ENCODE measurements around the gene GRM7. TPM values are rescaled to one million over a fixed set of nuclear protein-coding genes. Genes with fewer than 3 reads are reported as not detected.

The GRM7 gene
- total RNA-seq, 2 donors from 2014 or later = 0.33 to 1.3 TPM

DNA sequence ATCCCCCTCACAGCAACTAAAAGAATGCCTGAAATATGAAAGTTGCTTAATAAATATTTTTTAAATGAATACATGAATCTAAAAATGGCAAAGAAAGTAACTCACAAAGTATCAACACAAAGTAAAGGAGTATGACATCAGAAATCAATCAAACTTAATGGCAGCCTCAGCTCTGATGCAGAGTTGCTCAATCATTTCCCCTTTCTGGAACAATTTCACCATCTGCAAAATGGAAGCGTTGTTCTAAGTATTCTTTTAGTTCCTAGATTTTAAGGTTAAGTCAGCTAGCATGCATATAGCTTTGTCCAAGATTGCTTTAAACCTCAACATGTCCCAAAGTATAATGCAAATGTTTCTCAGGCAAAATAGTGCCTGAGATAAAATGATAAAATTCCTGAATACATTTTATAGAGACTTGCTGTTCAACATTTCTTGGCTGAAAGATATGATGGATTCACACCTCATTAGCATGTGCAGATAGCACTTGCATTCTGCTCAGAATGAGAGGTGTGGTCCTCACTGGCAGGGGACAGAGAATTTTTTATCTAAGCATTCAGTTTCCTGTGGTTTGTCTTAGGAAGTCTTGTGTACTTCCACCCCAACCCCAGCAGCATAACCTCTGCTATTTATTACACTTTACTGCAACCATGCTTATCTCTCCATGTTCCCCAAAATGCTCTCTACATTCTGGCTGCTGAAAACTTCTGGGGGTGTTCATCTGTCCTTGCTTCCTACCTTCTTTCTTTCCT is 429.3 kb downstream of the GRM7 start:
- no peaks in the 10 kb centered on the region for H3K36me3 ChIP-seq (replicated peaks in 1 of 2; ENCODE audit: insufficient read depth in 1 of 2, low read depth in 2 of 2)
- DNase-seq (no peak), ATAC-seq (no peak)
- H3K27me3 ChIP-seq = no peaks in the 10 kb centered on the region
- H3K4me1 ChIP-seq = no peaks in the 10 kb centered on the region
- no peaks in the 10 kb centered on the region for H3K9me3 ChIP-seq
- H3K4me3 ChIP-seq = no peak overlapping the region
- no peak overlapping the region for H3K27ac ChIP-seq
- 56 to 64% methylated on average over 1 of the region's 1 CpG for WGBS, 2 donors
- TF ChIP-seq, protein P1, sequence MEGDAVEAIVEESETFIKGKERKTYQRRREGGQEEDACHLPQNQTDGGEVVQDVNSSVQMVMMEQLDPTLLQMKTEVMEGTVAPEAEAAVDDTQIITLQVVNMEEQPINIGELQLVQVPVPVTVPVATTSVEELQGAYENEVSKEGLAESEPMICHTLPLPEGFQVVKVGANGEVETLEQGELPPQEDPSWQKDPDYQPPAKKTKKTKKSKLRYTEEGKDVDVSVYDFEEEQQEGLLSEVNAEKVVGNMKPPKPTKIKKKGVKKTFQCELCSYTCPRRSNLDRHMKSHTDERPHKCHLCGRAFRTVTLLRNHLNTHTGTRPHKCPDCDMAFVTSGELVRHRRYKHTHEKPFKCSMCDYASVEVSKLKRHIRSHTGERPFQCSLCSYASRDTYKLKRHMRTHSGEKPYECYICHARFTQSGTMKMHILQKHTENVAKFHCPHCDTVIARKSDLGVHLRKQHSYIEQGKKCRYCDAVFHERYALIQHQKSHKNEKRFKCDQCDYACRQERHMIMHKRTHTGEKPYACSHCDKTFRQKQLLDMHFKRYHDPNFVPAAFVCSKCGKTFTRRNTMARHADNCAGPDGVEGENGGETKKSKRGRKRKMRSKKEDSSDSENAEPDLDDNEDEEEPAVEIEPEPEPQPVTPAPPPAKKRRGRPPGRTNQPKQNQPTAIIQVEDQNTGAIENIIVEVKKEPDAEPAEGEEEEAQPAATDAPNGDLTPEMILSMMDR (IDR thresholded peaks at IDR 0.05) = no peak
- no peak for TF ChIP-seq POLR2A (IDR thresholded peaks at IDR 0.05)
- intact Hi-C loops (cut with DNase I) = no loop called here

DNA sequence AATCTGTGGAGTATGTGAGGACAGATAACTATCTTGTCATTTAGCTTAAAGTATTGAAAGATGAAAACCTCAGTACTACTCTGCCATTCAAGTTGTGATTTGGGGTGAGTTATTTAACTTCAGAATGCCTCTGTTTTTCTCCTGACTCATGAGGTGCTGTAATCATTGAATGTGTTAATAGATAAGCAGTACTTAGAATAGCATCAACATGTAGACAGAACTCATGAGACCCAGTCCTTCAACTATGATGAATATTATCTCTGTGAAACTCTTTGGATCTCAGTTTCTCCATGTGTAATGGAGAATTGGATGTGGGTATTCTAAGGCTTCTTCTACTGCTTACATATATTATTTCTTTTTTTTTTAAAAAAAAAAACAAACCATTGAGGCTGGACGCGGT is 431.4 kb downstream of the GRM7 start:
- Histone ChIP-seq H3K4me1 (no peaks in the 10 kb centered on the region), H3K27me3 (no peaks in the 10 kb centered on the region), H3K9me3 (no peaks in the 10 kb centered on the region), H3K27ac (no peak overlapping the region), H3K4me3 (no peak overlapping the region), H3K36me3 (replicated peaks in 1 of 2; ENCODE audit: insufficient read depth in 1 of 2, low read depth in 2 of 2) (no peaks in the 10 kb centered on the region)
- TF ChIP-seq, protein P1 (IDR thresholded peaks at IDR 0.05) = no peak
- TF ChIP-seq POLR2A (IDR thresholded peaks at IDR 0.05) = no peak
- intact Hi-C loops (cut with DNase I) = no loop called here
- 95 to 97% methylated on average over 2 of the region's 2 CpGs for WGBS, 2 donors
- ATAC-seq (no peak), DNase-seq (no peak)

DNA sequence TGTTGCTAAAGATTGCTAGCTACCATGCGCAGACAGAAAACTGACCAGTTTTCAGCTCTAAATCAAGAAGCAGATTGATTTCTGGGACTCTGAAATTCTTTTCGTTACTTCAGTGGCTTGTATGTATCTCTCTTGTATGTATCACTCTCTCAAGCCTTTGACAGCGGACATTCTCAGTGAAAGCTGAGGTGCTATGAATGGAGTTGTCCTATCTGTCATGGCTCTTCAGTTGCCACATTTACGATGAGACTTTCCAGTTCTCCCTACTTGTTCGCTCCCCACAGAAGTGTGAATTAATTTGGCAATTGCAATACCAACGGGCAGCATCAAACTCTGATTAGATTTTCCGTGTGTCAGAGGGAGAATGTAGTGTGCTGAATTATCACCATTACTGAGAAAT is 432.4 kb downstream of the GRM7 start:
- no peak overlapping the region for H3K4me3 ChIP-seq
- TF ChIP-seq, protein P1 (IDR thresholded peaks at IDR 0.05) = no peak
- TF ChIP-seq POLR2A (IDR thresholded peaks at IDR 0.05) = no peak
- ATAC-seq (no peak), DNase-seq (no peak)
- H3K27me3 ChIP-seq = no peaks in the 10 kb centered on the region
- H3K9me3 ChIP-seq = no peaks in the 10 kb centered on the region
- intact Hi-C loops (cut with DNase I) = no loop called here
- no peak overlapping the region for H3K27ac ChIP-seq
- 79 to 86% methylated on average over 7 of the region's 7 CpGs for WGBS, 2 donors
- no peaks in the 10 kb centered on the region for H3K36me3 ChIP-seq (replicated peaks in 1 of 2; ENCODE audit: insufficient read depth in 1 of 2, low read depth in 2 of 2)
- no peaks in the 10 kb centered on the region for H3K4me1 ChIP-seq

DNA sequence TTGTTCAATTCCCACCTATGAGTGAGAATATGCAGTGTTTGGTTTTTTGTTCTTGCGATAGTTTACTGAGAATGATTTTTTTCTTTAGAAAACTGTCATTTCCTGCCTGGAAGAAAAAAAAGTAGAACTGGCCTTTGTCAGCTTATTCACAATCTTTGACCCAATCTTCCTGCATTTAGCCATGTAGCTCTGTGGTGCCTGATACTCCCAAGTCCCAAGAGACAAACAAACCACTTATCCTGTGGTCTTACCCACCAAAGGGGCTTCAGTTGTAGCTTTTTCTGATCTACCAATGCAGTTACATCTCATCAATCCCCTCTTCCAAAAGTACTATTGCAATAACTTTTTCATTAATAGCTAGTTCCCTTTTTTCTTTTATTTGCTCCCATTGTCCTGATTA is 444.6 kb downstream of the GRM7 start:
- Histone ChIP-seq H3K9me3 (no peaks in the 10 kb centered on the region), H3K36me3 (replicated peaks in 1 of 2; ENCODE audit: insufficient read depth in 1 of 2, low read depth in 2 of 2) (no peaks in the 10 kb centered on the region), H3K27ac (no peak overlapping the region), H3K4me3 (no peak overlapping the region), H3K4me1 (peaks cover 5% of the 10 kb centered on the region), H3K27me3 (no peaks in the 10 kb centered on the region)
- WGBS, 2 donors = 40% methylated on average over 1 of the region's 1 CpG; no CpG with 5 or more reads in 1 of the 2 donors
- TF ChIP-seq, protein P1 (IDR thresholded peaks at IDR 0.05) = no peak
- TF ChIP-seq POLR2A (IDR thresholded peaks at IDR 0.05) = no peak
- no peak for ATAC-seq
- intact Hi-C loops (cut with DNase I) = no loop called here
- no peak for DNase-seq

DNA sequence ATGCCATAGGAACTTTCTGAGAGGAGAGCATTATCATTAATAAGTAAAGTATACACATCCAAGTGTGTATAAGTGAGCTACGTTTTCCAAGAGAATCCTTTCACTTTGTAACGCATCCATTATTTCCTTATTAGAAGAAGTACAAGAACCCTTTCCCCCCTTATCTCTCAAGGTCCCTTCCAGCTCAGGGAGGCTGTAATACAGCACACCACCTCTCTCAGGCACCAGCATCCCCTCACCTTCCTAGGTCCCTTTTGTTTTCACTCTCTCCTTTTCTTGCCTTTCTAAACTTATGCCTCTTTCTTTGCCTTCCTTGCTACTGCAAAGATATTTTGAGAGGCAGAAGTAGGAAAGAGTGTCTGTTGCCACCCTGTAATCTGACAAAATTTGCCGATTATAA is 446.0 kb downstream of the GRM7 start:
- 40 to 49% methylated on average over 3 of the region's 3 CpGs for WGBS, 2 donors
- Histone ChIP-seq H3K9me3 (no peaks in the 10 kb centered on the region), H3K4me1 (peaks cover 5% of the 10 kb centered on the region), H3K27me3 (no peaks in the 10 kb centered on the region), H3K4me3 (no peak overlapping the region), H3K36me3 (replicated peaks in 1 of 2; ENCODE audit: insufficient read depth in 1 of 2, low read depth in 2 of 2) (no peaks in the 10 kb centered on the region), H3K27ac (no peak overlapping the region)
- TF ChIP-seq POLR2A (IDR thresholded peaks at IDR 0.05) = no peak
- TF ChIP-seq, protein P1 (IDR thresholded peaks at IDR 0.05) = no peak
- no peak for DNase-seq
- ATAC-seq = no peak
- intact Hi-C loops (cut with DNase I) = no loop called here

Measured in body of pancreas (tissue), 4 donors.